Renal pelvis (tissue), 12 donors: Measurements from ENCODE around the gene BLACAT1. TPM values are rescaled to one million over a fixed set of nuclear protein-coding genes. Genes with fewer than 3 reads are reported as not detected.
A peak's percentile ranks its signal among the peaks of the same experiment; 100 is the strongest.

Experiments used
- DNase-seq: peaks from one replicate; pipeline ENCODE4 v3.0.0-alpha.2; 2013
- long read RNA-seq, 16 experiments: transcript quantifications; one replicate each; lab custom pipeline, GENCODE V29; 2026
- polyA plus RNA-seq, 3 donors: library from polyadenylated mRNA; unstranded; fragments of 120-200 nt; gene quantifications; one replicate each; pipeline ENCODE4 v1.2.1, GENCODE V29; 2013; ENCODE audit not compliant: insufficient read length in 3 of 3

Gene BLACAT1
- 1 to 10 TPM; 2.9 to 3.8 (median 3.7) TPM for polyA plus RNA-seq
- long read RNA-seq, donor 1, partial matches to known transcripts: 0 of 1 reads
- long read RNA-seq, donor 1, other reads (novel, unspliced or antisense): 0 of 1 reads
- long read RNA-seq, donor 2: 0 reads
- long read RNA-seq, donor 3: 0 reads
- long read RNA-seq, donor 4: 0 reads
- long read RNA-seq, donor 5: 0 reads
- long read RNA-seq, donor 6, partial matches to known transcripts: 0 of 1 reads
- long read RNA-seq, donor 6, other reads (novel, unspliced or antisense): 0 of 1 reads
- long read RNA-seq, donor 7, partial matches to known transcripts: 0 of 1 reads
- long read RNA-seq, donor 7, other reads (novel, unspliced or antisense): 0 of 1 reads
- long read RNA-seq, donor 8: 0 reads
- long read RNA-seq, donor 9, partial matches to known transcripts: 0 of 1 reads
- long read RNA-seq, donor 9, other reads (novel, unspliced or antisense): 0 of 1 reads
- long read RNA-seq, donor 10: 0 reads
- long read RNA-seq, donor 11, partial matches to known transcripts: 0 of 1 reads
- long read RNA-seq, donor 11, other reads (novel, unspliced or antisense): 0 of 1 reads
- long read RNA-seq, donor 12: 0 reads
- long read RNA-seq, donor 13, partial matches to known transcripts: 0 of 1 reads
- long read RNA-seq, donor 13, other reads (novel, unspliced or antisense): 0 of 1 reads
- long read RNA-seq, donor 14: 0 reads
- long read RNA-seq, donor 15, partial matches to known transcripts: 0 of 1 reads
- long read RNA-seq, donor 15, other reads (novel, unspliced or antisense): 0 of 1 reads
- long read RNA-seq, donor 16: 0 reads

DNA sequence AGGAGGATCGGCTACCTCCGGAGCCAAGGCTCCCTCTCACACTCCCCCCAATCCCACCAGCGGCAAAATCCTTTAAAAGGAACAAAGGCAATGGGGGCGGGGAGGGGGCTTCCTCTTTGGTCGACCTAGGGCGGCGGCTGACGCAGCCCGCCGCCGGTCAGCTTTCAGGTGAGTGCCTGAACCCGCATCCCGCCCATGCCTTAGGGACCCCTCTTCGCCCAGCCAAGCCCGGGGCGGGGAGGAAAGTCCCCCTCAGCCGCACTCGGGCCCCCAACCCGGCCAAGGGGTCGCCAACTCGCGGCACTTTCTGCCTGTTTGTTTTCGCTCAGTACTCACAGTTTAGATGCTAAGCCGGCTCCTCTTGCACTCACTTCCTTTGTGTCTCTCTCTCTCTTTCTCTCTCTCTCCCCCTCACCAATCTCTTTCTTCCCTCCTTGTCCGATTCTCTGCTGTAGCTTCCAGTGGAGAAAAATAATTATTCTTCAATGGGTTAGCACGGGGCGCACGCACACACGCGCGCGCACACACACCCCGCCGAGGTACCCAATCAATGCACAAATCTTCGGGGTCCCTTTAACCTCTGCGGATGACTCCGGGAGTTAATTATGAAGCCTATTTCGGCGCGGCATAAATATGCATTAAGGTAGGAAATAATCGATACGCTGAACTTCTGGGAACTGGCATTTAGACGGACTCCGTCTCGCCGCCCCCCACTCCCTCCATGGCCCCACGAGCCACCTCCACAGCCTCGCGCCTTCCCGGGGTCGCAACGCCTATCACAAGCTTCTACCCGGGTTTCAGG is at the start of gene BLACAT1:
Gene BLACAT1, minus strand, starts transcription at position 465 of the 802 bp plus-strand sequence.
- DNase-seq: no peak

DNA sequence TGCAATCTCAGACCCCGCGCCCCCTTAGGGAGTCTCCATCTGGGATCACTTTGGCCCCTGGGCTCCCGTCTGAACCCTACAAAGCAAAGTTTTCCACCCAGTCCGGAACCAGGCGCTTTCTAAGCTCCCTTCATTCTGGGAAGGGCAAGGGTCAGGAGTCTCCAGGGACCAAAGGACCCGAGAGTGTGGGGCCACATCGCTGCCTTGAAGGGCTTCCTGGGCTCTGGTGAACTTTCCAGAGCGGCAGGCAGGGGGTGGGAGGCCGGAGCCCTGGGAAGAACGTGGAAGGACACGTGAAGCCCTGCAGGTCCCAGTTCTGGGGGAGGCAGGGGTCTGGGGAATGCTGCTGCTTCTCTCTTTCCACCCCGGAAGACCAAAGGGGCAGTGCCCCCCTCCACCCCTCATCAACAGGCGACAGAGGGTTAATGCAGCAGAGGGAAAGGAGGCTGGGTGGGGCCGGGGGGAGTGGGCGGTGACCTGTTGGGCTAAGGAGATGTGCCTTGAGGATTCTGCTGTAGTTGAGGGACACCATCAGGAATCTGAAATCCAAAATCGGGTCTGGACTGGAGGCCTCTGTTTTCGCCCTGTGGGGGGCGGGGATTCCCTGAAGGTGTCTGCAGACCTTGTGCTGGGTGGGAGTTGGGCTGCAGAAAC is 49.4 kb upstream of the BLACAT1 start:
- no peak for DNase-seq

DNA sequence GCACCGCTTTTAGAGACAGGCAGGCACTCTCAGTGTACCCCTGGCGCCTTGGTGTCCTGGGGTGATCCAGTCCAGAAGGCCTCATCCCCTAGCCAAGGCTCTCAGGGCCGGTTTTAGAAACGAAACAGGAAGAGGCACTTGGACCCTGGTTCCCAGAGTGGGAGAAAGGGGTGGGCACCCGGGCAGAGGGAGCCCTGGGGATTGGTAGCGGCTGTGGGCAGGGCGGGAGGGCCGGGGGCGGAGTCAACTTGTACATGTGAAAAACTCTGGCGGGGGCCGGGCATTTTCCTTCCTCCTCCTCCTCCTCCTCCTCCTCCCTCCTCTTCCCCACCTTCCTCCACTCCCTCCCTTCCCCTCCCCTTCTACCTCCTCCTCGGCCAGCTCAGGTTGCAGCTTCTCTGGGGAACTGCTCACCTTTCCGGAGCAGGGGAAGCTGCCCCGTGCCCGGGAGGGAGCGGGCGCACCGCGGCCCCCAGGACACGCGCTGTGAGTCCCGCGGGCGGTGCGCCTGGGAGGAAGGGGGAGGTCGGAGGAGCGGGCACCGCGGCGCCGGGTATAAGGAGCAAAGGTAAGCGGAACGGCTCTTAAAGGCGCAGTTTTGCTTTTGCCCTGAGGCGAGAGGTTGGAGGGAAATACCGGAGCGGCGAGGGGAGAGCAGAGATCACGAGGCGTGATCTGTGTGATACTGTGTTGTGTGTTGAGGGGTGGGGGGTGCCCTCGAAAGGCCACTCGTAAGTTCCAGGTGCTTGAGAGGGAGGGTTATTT is 48.6 kb upstream of the BLACAT1 start, which contains the start of gene CDK18:
Gene CDK18, plus strand, starts transcription at position 359 of the 765 bp plus-strand sequence. CDS start 18,499 bp downstream, outside the sequence.
- DNase-seq: peak; percentile 85

DNA sequence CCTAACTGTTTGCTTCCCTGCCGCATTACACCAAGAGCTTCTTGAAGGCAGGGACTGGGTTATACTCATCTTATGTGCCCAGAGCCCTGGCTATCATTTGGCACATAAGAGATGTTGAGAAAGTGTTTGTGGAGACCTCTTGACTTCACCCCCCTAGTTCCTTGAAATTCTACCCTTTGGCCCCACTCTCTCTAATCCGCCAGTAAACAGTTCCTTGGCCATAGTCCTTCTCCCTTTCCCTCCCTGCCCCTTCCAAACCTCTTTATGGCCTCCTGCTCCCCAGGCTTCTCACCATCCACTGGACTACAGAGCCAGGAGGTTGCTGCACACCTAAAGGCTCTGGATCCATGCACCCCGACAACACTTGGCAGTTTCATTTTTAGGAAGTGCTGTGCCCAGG is 47.1 kb upstream of the BLACAT1 start:
- DNase-seq: no peak

DNA sequence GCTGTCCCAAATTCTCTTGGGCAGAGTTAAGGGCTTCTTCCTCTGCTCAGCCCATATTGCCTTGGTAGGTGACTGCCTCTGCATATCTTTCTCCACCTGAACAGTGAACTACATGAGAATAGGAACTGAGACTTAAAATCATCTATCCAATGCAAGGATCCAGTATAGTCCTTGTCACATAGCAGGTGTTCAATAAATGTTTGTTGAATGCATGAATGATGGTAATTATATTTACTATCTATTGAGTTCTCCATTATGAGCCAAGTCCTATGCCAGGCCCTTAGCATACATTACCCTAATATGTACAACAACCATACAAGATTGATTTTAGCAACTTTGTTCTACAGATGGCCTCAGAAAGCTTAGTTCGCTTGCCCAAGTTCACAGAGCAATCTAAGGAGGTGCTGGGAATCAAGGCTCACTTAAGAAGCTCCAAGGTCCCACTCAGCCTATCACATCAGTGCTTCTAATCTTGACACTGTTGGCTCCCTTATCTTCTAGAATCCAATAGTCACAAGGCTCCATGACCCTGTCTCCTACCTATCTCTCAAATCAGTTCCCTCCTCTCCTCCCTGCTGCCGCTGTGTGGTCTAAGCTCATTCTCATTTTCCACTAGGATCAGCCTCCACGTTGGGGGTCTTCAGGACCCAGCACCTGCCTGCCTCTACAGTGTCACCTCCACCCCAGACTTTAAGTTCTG is 46.4 kb upstream of the BLACAT1 start:
- DNase-seq: no peak

DNA sequence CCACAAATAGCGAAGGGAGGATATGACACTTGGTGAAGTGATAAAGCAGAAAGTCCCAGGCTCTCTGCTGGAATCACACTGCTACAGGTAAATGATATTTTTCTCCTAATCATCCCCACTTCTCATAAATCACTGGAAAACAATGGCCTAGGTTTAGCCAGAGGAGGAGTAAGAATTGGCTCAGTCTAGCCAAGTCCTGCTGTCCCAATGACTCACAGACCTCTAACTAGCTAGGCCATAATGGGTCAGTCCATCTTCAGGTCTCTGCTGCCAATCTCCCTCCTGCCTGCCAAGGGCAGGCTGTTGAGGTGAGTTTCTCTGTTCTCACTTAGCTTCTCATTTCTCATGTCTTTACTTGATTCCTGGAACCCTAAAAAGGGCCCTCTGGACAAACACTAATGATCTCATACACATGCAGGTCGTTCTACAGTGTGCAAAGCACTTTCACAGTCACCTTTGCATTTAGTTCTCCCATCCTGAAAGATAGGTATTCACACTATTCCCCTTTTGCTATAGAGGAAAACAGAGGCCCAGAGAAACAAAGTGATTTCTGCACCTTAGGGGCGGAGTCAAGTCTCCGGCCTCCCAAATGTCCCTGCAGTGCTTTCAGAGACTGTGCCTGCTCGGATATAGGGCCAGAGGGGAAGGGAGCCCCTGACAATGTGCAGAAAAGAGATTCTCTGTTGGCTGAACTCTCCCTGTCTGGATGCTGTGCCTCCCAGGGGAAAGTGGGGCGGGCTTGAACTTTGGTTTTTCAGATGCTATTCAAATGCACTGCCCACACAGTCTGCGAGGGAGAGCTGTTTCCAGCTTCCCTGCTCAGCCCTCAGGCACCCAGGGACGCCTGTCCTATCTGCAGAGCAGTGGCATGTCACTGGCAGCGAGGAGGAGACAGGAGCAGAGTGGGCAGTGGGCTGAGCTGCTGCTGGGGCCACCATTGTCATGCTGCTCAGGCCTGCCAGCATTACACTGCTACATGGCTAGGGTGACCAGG is 44.7 kb upstream of the BLACAT1 start:
- DNase-seq: no peak

DNA sequence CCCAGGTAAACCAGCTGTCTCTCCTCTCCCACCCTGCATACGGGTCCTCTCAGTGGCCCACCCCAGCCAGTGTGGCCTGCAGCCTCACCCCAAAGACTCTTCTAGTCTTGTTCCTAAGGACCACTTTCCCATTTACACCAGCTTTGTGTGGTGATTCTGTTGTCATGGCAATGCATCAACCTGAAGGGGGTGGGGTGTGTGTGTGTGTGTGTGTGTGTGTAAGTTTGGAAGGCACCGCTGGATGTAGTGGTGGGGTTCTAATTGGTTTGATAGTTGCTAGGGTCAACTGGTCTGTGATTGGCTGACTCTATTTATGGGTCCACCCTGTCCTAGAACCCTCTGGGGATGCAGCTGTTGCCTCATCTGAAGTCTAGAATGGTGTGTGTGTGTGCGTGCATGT is 43.9 kb upstream of the BLACAT1 start:
- no peak for DNase-seq

DNA sequence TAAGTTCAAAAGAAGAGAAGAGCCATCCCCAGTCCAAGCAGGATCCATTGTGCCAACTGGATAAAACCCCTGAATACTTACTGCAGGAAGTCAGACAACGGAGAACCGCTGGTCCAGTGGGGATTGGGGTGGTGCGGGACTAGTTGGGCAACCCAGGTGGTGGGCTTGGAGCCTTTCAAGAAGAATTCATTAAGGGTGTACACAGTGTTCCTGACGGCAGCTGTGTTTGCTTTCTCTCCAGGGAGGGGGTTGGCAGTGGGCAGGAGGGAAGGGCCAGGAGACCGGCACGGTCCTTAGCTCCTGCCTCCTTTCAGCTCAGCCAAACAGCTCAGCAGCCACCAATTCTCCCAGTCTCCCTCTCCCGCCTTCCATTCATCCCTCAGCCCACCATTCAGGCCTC is 41.5 kb upstream of the BLACAT1 start:
- DNase-seq: no peak

DNA sequence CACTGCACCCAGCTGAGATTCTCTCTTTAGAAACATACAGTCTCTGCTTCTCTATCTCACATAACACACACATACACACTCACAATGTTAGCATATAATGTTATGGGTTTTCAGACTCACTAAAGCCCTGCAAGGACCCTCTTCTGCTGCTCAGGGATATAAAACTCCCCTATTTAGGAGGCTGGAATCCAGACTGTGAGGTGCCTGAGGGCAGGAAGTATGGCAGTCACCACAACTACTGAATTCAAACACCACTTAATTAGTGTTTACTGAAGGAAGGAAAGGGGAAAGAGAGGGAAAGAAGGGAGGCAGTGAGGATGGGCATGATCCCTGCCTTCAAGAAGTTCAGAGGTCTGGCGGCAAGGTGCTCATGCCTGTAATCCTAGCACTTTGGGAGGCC is 40.8 kb upstream of the BLACAT1 start:
- no peak for DNase-seq

DNA sequence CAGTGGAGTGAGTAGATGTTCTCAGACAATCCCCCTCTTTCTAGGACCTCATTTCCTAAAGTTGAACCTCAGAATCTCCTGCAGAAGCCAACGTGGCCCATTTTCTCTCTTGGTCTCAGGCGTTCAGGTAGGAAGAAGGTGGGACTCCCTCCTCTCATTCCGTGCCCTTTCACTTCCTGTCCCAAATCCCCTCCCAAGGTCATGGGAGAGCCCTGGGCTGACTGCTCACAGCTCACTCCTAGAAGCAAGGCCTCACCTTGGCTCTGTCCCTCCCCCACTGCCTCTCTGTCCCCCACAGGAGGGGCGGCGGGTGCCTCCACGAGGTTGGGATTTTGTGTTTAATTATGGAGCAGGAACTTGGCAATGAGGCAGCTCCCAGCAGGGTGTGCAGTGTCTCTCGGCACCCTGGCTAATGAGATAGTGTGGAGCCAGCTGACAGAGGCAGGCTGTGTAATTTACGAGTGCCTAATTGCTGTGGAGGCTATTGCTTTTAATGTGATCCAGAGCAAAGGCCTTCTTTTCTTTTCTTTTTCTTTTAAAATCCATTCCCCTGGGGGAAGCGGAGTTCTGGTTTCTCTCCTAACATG is 39.5 kb upstream of the BLACAT1 start:
- peak; percentile 68 for DNase-seq

DNA sequence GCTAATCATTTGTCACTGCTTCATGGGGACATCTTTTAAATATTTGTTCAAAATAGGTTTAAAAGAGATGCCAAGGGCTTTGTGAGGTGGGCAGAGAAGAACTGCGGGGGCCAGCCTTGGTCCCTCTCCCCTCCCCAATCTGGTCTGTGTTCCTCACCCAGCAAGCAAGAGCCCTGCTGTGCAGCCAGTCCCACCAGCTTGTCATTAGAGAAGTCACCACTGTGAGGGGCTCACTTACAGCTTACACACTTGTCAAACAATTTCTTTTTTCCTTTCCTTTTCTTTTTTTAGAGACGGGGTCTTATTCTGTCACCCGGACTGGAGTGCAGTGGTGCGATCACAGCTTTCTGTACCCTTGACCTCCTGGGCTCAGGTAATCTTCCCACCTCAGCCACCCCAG is 38.3 kb upstream of the BLACAT1 start:
- DNase-seq: no peak

DNA sequence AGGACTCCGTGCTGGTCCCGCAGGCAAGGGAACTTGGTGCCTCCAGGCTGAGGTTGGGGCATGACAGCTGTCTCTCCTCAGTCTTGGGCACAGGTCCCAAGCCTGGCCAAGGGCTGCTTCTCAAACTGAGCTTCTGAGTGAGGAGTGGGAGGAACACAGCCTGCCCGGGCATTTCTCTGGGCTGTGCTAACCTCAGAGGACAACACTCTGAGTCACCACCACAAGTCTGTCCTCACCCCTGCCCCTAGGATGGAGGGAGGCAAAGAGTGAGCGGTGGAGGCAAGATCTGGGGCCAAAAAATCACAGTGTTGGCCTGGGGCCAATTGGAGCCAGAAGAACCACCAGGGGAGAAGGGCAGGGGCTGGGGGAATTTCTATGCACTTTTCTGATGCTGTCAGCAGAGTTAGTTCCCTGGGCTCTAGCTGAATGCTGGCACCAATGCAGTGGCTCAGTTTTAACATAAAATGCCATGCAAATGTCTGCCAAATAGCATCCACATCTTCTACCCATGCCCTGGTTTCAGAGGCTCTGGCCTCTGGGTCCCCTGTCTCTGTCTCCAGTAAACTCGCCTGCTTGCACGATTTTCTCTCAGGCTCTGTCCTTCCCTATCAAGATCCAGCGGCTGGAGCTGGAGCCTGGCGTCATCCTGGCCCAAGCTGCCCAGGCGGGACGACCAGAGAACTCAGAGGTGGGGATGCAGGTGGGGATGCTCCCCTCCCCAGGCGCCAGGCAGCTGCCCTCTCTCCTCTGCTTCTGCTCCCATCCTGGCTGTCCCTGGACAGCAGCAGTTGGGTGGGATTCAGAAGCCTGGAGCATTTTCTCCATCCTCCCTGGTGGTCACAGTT is 37.6 kb upstream of the BLACAT1 start:
- no peak for DNase-seq

DNA sequence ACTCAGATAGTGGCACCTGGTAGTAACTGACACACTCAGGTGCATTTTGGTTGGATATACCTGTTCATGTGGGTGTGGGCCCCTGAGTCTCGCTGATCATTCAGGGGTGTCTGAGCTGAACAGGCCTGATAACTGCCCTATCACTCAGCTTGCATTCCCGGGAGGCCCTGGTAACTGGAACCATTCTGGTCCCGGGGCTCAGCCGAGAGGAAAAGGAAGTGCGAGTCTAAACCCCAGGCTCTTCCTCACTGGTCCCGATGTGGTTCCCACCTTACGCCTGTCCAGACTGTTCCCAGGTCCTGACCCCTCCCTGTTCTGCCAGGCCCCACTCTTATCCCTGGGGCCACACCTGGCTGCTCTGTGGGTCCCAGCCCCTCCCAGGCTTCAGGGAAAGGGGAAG is 36.9 kb upstream of the BLACAT1 start:
- DNase-seq: no peak

DNA sequence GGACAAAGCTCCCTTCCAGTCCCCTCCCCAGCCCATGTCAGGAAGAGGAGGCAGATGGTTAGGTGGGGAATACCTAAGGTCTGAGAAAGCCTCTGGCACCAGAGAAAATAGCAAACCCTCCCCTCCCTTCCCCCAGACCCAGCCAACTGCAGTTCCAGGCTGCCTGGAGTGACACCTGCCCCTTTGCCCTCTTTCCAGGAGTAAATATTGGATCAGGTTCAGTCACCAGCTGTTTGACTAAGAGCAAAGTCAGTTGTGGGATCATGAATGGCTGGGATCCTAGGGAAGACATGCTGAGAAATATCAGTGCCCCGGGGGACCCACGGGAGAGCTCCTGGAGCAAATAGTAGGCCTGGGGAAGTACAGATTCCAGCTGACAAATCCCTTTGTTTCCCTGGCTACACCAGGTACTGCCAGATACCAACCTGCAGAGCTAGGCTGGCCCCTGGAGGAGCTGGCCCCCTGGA is 36.4 kb upstream of the BLACAT1 start:
- DNase-seq: no peak

DNA sequence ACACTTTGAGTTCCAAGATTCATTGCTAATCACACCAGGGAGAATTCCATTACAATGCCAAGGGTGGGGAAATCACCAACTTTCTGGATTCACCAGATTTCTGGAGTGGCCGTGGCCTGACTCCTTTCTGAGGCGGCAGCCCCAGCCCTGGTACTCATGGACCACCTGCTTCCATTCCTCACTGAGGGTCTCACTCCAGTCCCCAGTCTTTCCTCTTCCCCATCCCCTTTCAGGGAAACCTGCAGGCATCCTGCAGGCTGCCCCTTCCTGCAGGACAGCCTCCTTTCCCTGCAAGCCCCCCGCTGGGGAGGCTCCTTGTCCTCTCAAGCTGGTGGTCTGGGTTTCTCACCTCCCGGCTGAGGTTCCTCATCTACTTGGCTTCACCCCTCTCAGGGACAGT is 35.9 kb upstream of the BLACAT1 start:
- DNase-seq: no peak

DNA sequence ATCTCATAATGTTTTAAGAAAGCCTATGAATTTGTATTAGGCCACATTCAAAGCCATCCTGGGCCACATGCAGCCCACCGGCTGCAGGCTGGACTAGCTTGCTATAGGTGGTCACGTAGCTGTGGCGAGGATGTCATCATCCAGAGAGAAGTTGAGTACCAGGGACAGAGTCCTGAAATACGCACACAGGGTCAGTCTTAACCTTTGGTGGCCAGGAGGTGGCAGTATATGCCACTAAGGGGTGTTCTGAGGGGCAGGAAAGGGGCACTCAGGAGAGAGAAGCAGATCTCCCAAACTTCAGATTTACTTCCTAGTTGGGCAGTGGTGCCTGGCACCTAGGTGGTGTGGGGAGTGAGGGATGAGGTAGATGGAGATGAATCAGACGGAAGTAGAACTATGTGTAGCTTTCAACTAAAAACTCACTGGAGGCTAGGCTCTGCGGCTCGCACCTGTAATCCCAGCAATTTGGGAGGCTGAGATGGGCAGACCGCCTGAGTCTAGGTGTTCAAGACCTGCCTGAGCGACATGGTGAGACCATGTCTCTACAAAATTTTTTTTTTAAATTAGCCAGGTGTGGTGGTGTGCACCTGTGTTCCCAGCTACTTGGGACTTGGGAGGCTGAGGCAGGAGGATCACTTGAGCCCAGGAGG is 32.4 kb upstream of the BLACAT1 start:
- DNase-seq: peak; percentile 65

DNA sequence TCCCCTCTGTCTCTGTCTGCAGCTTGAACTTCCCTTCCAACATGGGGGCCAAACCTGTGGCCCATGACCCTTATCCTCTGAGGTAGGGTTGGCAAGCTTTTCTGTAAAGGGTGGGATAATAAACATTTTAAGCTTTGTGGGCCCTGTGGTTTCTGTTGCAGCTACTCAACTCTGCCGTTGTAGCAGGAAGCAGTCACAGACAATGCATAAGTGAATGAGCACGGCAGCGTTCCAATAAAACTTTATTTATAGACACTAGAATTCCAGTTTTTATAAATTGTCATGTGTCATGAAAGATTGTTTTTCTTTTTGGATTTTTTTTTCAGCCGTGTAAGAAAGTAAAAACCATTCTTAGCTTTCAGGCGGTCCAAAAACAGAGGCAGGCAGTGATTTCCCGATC is 30.4 kb upstream of the BLACAT1 start:
- DNase-seq: no peak
